Effector CD8-positive, alpha-beta T cell (primary cell): ENCODE results near the gene PPP2R2D.
"Not testable (repeated sequence)": the region's sequence is repeated elsewhere in the genome, so short reads cannot be mapped to it uniquely, and the experiment has no call there.

Source experiments
- DNase-seq: peaks from one replicate; lab custom pipeline; 2025; lab: John Stamatoyannopoulos, UW

Gene PPP2R2D

GRCh38 chr10:131868436-131868835 lies 32.4 kb upstream of the PPP2R2D start:
- DNase-seq = no peak

- no peak for DNase-seq
These were observed 31.5 kb upstream of the PPP2R2D start for GRCh38 chr10:131869344-131869743.

GRCh38 chr10:131870411-131870810 lies 30.4 kb upstream of the PPP2R2D start:
- no peak for DNase-seq

- no peak for DNase-seq
These were observed 29.8 kb upstream of the PPP2R2D start for GRCh38 chr10:131870831-131871672.

GRCh38 chr10:131871673-131872005 lies 29.2 kb upstream of the PPP2R2D start:
- DNase-seq = no peak

GRCh38 chr10:131872011-131872826 lies 28.6 kb upstream of the PPP2R2D start:
- no peak for DNase-seq

- DNase-seq = no peak
These were observed 27.9 kb upstream of the PPP2R2D start for GRCh38 chr10:131872827-131873375.

- DNase-seq = no peak
These were observed 25.8 kb upstream of the PPP2R2D start for GRCh38 chr10:131874991-131875451.

- no peak for DNase-seq
These were observed 25.3 kb upstream of the PPP2R2D start for GRCh38 chr10:131875501-131875900.

- DNase-seq = no peak
These were observed 24.8 kb upstream of the PPP2R2D start for GRCh38 chr10:131876017-131876416.

GRCh38 chr10:131876508-131876907 lies 24.3 kb upstream of the PPP2R2D start:
- no peak for DNase-seq

- no peak for DNase-seq
These were observed 20.7 kb upstream of the PPP2R2D start for GRCh38 chr10:131880016-131880590.

- DNase-seq = no peak
These were observed 19.5 kb upstream of the PPP2R2D start for GRCh38 chr10:131881104-131881880.

- DNase-seq = no peak
These were observed 18.7 kb upstream of the PPP2R2D start for GRCh38 chr10:131882151-131882550.

GRCh38 chr10:131882590-131883451 lies 18.0 kb upstream of the PPP2R2D start:
- DNase-seq = no peak

GRCh38 chr10:131883621-131884393 lies 17.0 kb upstream of the PPP2R2D start:
- DNase-seq = not testable (repeated sequence)

GRCh38 chr10:131885391-131886165 lies 15.2 kb upstream of the PPP2R2D start:
- peak; percentile 70 for DNase-seq

GRCh38 chr10:131886237-131886636 lies 14.6 kb upstream of the PPP2R2D start:
- no peak for DNase-seq

GRCh38 chr10:131888186-131888604 lies 12.6 kb upstream of the PPP2R2D start:
- no peak for DNase-seq
